GM19324 (cell line): Measurements from ENCODE around the gene KAT2B.
"Not testable (repeated sequence)": the region's sequence is repeated elsewhere in the genome, so short reads cannot be mapped to it uniquely, and the experiment has no call there.

ENCODE experiments used
- ATAC-seq: cut with Tn5 transposase; IDR thresholded peaks from one replicate; pipeline ENCODE4 v1.9.1; 2021; ENCODE audit warnings: mild to moderate bottlenecking, moderate library complexity; ENCODE audit not compliant: unreplicated experiment, low FRiP score

KAT2B gene

GRCh38 chr3:20040548-20041196 is 426 bp downstream of the KAT2B start:
- ATAC-seq = peak; percentile 48

DNA sequence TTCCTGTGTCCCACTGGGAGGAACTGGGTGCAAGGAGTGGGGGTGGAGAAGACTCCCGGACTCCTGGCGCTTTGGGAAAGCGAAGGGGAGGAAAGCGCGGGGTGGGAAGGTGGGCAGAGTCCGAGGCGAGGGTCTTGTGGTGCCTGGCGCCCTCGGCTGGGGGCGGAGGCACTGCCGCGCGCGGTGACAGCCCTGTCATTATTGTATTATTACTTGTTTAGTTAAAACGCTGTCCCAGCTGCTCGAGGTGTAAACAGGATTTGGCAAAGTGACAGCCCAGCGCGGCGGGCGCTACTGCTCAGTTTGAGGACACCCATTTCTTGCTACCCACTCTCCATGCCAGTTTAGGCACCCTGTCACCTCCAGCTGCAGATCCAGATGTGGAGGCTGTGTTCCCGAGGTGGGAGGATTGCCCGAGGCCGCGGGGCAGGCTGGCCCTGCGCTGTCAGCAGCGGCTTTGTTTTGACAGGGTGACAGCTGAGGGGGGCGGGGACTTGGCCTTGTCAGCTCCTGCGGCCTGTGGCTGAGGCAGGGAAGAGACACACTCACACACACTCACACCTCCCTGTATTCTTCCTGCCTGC is 1.0 kb downstream of the KAT2B start:
- ATAC-seq = peak; percentile 41

- ATAC-seq = no peak
These were observed 2.1 kb downstream of the KAT2B start for GRCh38 chr3:20042331-20042730.

GRCh38 chr3:20043396-20043795 is 3.1 kb downstream of the KAT2B start:
- ATAC-seq = peak; percentile 35

DNA sequence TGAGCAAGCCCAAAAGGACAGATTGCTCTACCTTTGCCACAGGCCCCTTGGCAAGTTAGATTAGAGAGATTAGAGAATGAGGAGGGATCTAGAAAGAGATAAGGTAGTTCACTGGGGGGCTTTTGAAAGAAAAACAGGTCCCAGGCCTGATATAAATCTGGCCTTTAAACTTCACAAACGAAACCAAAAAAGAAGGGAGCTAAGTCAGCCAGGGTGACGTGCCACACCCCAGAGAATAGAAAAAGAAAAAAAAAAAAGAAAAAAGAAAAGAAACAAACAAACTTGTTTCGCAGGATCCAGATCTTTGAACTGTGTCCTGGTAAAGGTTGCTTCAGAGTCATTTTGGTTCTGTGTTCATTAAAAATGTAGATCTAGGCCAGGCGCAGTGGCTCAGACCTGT is 3.6 kb downstream of the KAT2B start:
- ATAC-seq = no peak

GRCh38 chr3:20045141-20045540 is 4.9 kb downstream of the KAT2B start:
- ATAC-seq = not testable (repeated sequence)

DNA sequence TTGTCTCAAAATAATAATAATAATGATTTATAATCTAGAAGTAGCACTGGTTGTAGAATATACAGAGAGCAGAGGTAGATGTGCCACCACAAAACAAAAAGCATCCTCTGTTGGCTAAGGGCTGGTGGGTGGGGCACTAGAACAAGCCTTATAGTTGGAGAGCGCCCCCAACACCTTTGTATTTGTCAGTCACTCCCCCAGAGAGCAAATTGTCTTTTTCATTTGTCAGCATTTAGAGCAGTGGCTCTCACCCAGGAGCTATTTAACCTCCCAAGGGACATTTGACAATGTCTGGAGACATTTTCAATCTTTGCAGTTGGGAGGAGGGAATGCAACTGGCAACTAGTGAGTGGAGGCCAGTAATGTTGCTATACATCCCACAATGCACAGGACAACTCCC is 6.3 kb downstream of the KAT2B start:
- ATAC-seq = no peak

DNA sequence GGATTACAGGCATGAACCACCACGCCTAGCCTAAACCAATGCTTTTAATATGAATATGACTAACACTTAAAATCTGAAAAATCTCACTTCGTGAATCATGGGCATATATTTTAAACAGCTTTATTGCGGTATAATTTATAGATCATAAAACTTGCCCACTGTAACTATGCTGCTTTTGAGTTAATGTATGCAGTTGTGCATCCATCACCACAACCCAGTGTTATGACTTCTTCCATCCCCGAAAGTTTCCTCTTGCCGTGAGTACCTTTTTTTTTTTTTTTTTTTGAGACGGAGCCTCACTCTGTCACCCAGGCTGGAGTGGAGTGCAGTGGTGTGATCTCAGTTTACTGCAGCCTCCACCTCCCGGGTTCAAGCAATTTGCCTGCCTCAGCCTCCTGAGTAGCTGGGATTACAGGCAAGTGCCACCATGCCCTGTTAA is 7.1 kb downstream of the KAT2B start:
- ATAC-seq = no peak

GRCh38 chr3:20047976-20048883 is 8.0 kb downstream of the KAT2B start:
- ATAC-seq = no peak

DNA sequence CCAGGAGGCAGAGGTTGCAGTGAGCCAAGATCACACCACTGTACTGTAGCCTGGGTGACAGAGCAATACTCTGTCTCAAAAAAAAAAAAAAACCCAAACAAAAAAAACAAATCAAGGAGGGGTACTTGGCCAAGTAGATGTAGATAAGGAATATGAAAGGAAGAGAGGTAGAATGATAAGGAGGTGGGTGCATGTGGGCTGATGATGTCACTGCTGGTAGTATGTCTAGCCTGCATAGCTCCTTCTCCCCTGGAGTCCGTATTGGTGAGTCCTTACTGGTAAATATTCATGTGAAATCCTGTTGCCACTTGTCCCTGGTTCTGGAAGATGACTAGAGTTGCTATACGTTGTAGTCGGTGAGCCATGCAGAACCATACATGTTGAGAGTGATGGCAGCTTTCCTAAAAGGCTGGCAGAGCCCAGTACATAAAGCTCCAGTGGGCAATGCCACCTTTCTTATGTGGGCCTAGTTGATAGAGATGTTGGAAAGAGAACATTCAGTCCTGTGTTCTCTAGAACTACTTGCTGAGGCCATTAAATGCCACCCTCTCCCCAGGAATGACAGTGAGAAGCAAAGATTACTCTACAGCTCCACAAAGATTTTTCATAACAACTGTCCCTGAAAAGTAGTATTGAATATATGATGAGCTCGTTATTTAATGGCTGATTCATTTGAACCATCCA is 11.0 kb downstream of the KAT2B start:
- no peak for ATAC-seq

GRCh38 chr3:20052851-20053250 is 12.6 kb downstream of the KAT2B start:
- no peak for ATAC-seq

DNA sequence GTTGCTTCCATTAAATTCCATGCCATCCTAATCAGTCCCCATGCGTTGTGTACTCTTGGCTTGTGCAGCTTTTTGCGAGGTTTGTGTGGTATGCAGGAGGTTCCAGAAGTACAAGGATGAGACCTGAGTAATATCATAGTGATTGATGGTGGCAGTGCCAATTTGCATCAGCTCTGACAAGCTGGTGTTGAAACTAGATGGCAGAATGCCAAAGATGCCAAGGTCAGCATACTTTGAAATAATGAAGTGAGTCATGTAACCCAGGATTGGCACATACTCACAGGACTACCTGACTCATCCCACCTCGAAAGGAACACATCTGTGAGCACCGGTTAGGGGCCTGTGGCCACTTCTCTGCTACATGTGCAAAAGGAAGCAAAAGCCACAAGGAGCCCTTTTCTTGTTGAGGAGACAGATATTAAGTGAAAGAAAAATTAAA is 14.3 kb downstream of the KAT2B start:
- peak; percentile 82 for ATAC-seq

GRCh38 chr3:20055020-20055775 is 15.0 kb downstream of the KAT2B start:
- ATAC-seq = peak; percentile 9

- ATAC-seq = no peak
These were observed 15.6 kb downstream of the KAT2B start for GRCh38 chr3:20055842-20056241.

DNA sequence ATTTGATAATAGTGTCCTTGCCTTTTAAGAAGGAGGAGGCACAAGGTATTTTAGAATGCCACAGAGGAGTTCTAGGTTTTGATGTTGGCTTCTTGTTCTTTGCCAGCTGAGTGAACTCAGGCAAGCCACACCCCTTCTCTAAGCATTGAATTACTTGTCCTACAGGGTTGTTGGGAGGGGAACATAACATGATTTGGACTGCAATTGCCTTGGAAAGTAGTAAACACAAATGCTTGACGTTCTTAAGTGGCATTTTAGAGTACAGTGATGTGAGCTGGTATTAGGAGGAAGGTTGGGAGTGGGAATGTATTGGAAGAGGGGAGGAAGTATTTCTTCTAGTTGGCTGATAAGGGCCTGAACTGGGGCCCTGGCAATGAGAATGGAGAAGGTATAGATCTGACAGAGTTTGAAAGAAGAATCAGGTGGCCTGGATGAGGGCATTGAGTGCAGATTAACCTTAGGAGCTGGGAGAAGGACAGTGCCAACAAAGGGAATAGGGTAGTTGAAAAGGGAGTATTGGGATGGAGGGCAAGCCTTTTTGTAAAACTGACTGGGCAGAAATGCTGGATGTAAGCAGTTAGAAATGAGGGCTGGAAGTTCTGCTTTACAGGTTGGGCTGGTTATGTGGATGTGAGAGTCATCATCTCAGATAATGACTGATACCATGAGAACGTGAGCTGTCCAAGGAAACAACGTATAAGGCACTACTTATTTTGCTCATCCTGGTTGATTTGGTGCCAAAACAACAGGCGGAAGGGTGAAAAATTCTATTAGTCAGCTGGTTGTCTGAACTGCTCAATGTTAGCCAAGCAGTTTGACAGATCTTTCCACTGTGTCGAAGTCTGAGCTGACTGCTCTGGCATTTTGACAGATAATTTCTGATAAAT is 16.7 kb downstream of the KAT2B start:
- no peak for ATAC-seq

GRCh38 chr3:20057612-20058180 is 17.4 kb downstream of the KAT2B start:
- ATAC-seq = no peak

DNA sequence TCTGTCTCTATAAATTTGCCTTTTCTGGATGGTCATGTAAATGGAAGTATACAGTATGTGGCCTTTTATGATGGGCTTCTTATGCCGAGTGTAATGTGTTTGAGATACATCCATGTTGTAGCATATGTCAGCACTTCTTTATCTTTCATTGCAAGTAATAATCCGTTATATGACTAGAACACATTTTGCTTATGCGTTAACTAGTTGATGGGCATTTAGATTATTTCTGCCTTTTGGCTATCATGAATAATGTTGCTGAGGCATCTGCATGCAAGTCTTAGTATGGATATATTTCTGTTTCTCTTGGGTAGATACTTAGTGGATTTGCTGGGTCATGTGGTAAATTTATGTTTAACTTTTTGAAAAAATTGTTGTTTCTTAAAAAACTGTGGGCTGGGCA is 19.7 kb downstream of the KAT2B start:
- no peak for ATAC-seq

DNA sequence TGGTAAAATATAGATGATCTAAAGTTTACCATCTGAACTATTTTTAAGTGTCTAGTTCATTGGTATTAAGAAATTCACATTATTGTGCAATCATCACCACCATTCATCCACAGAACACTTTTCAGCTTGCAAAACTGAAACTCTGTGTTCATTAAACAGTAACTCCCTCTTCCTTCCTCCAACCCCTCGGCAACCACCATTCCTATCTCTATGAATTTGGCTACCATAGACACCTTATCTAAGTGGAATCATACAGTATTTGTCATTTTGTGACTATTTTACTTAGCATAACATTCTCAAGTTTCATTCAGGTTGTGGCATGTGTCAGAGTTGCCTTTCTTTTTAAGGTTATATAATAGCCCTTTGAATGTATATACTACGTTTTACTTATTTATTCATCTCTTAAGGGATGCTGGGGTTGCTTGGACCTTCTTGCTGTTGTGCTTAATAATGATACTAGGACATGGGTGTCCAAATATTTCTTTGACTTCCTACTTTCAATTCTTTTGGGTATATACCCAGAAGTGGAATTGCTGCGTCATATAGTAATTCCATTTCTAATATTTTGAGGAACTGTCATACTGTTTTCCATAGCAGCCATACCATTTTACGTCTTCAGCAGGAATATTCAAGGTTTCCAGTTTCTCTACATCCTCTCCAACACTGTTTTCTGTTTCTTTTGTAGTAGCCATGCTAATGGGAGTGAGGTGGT is 20.9 kb downstream of the KAT2B start:
- ATAC-seq = peak; percentile 54
